ENCODE data around the gene TMIE.

- no peak for TF ChIP-seq CTCF (IDR thresholded peaks at IDR 0.05)
- no peak for TF ChIP-seq POLR2A (IDR thresholded peaks at IDR 0.05)
Measured at GRCh38 chr3:46756642-46757041, 55.5 kb downstream of the TMIE start.

Measured in uterus (tissue), 2 donors.